K562 (cell line): ENCODE measurements around the gene TMEM181. TPM values are rescaled to one million over a fixed set of nuclear protein-coding genes. Genes with fewer than 3 reads are reported as not detected.

Experiments used
- BCOR ChIP-seq: fragments of 450-650 bp; IDR thresholded peaks from 2 replicates; pipeline ENCODE4 v1.6.1; 2016
- CHCHD3 ChIP-seq: fragments of 250-450 bp; sonication (Bioruptor Pico); IDR thresholded peaks from 2 replicates; pipeline ENCODE4 v2.1.2; 2022; ENCODE audit warnings: mild to moderate bottlenecking
- CHD2 ChIP-seq: IDR thresholded peaks from 2 replicates; pipeline ENCODE4 v1.6.1; 2011; ENCODE audit warnings: low read depth, low read length
- ESRRB ChIP-seq: fragments of 250-450 bp; sonication (Bioruptor Pico); IDR thresholded peaks from 2 replicates; pipeline ENCODE4 v1.5.0; 2020; ENCODE audit warnings: mild to moderate bottlenecking, moderate library complexity, borderline replicate concordance
- GATAD2A ChIP-seq: fragments of 450-650 bp; IDR thresholded peaks from 2 replicates; pipeline ENCODE4 v1.6.1; 2017
- KLF6 ChIP-seq: fragments of 250-450 bp; sonication (Bioruptor Pico); IDR thresholded peaks from 2 replicates; pipeline ENCODE4 v1.4.0; 2020; ENCODE audit warnings: mild to moderate bottlenecking, moderate library complexity, borderline replicate concordance
- MED1 ChIP-seq: sonication (generic); formaldehyde crosslinking; IDR thresholded peaks from 2 replicates; pipeline ENCODE4 v1.8.1; 2023; ENCODE audit warnings: missing genetic modification reagents, borderline replicate concordance
- NFRKB ChIP-seq: fragments of 450-650 bp; IDR thresholded peaks from 2 replicates; pipeline ENCODE4 v1.6.1; 2016; ENCODE audit warnings: low read depth
- NR4A1 ChIP-seq, 2 experiments: fragments of 250-450 bp in 1 of 2; fragments of 450-650 bp in 1 of 2; sonication (Bioruptor Pico) in 1 of 2; IDR thresholded peaks; 2 replicates each; pipeline versions ENCODE4 v1.4.0 to v1.6.1; 2016 to 2020; ENCODE audit warnings: mild to moderate bottlenecking in 2 of 2, missing compliant biosample characterization in 1 of 2, missing genetic modification characterization in 1 of 2, moderate library complexity in 1 of 2
- PHB ChIP-seq: fragments of 250-450 bp; sonication (Bioruptor Pico); IDR thresholded peaks from 2 replicates; pipeline ENCODE4 v1.5.0; 2021
- PHF8 ChIP-seq: fragments of 200-600 bp; sonication (generic); IDR thresholded peaks from 2 replicates; pipeline ENCODE4 v1.6.1; 2012; ENCODE audit warnings: mixed run types, mild to moderate bottlenecking, inconsistent platforms, low read length, moderate library complexity, borderline replicate concordance
- POLR2AphosphoS2 ChIP-seq: IDR thresholded peaks from 2 replicates; pipeline ENCODE4 v1.6.1; 2012; ENCODE audit warnings: low read length, improper control_type of control experiment
- RBM22 ChIP-seq: fragments of 200-400 bp; formaldehyde crosslinking; IDR thresholded peaks from 2 replicates; pipeline ENCODE4 v1.6.1; 2018; ENCODE audit warnings: low read length, low read depth; ENCODE audit not compliant: poor library complexity, severe bottlenecking
- RFX5 ChIP-seq: IDR thresholded peaks from 2 replicates; pipeline ENCODE4 v1.6.1; 2011; ENCODE audit warnings: low read depth, mild to moderate bottlenecking, improper control_type of control experiment, low read length
- SREBF2 ChIP-seq: sonication (generic); formaldehyde crosslinking; IDR thresholded peaks from 2 replicates; pipeline ENCODE4 v1.4.0; 2020; ENCODE audit warnings: mild to moderate bottlenecking, missing genetic modification reagents
- THRAP3 ChIP-seq: fragments of 450-650 bp; IDR thresholded peaks from 2 replicates; pipeline ENCODE4 v1.6.1; 2016; ENCODE audit warnings: mild to moderate bottlenecking, inconsistent platforms, borderline replicate concordance
- XRCC5 ChIP-seq: fragments of 200-400 bp; formaldehyde crosslinking; IDR thresholded peaks from 2 replicates; pipeline ENCODE4 v1.6.1; 2017; ENCODE audit warnings: low read depth, mild to moderate bottlenecking, low read length
- YY1 ChIP-seq, 3 experiments: IDR thresholded peaks; 2 replicates each; pipeline ENCODE4 v1.6.1; 2011; ENCODE audit warnings: low read length in 2 of 3, mild to moderate bottlenecking in 2 of 3, moderate library complexity in 2 of 3, borderline replicate concordance in 1 of 3, control low read depth in 1 of 3, low read depth in 1 of 3; ENCODE audit not compliant: insufficient read depth in 3 of 3, insufficient replicate concordance in 2 of 3, control insufficient read depth in 1 of 3, insufficient read length in 1 of 3; ENCODE audit errors: extremely low read depth in 1 of 3
- ZBTB1 ChIP-seq: sonication (generic); formaldehyde crosslinking; IDR thresholded peaks from 2 replicates; pipeline ENCODE4 v1.8.1; 2023; ENCODE audit warnings: missing genetic modification reagents, low read depth, mild to moderate bottlenecking, borderline replicate concordance
- ZNF165 ChIP-seq: fragments of 250-450 bp; sonication (Bioruptor Pico); IDR thresholded peaks from 2 replicates; pipeline ENCODE4 v1.4.0; 2020; ENCODE audit warnings: borderline replicate concordance
- ZNF431 ChIP-seq: sonication (generic); formaldehyde crosslinking; IDR thresholded peaks from 2 replicates; pipeline ENCODE4 v1.8.0; 2022; ENCODE audit warnings: mild to moderate bottlenecking, missing genetic modification reagents
- ZNF609 ChIP-seq: sonication (generic); formaldehyde crosslinking; IDR thresholded peaks from 2 replicates; pipeline ENCODE4 v1.8.1; 2023; ENCODE audit warnings: missing genetic modification reagents, mild to moderate bottlenecking, borderline replicate concordance
- polyA plus RNA-seq, 8 experiments: library from polyadenylated mRNA; depleted of rRNA in 4 of 8; stranded (reverse) in 5 of 8; unstranded in 3 of 8; fragments of >200 nt; fragmentation: Nextera tagmentation in 2 of 8; fragmentation: Illumina TruSeq in 1 of 8; extraction: Ambion mirVana in 2 of 8; extraction: Trizol in 1 of 8; gene quantifications; 2 replicates each; pipeline versions ENCODE4 v1.2.1 to v1.2.3, GENCODE V29; 2011 to 2014; ENCODE audit warnings: inconsistent platforms in 1 of 8, missing spikeins in 1 of 8
- total RNA-seq, 7 experiments: library from RNA; depleted of rRNA in 6 of 7; stranded (reverse); fragments of >200 nt in 6 of 7; fragmentation: Illumina TruSeq in 2 of 7; extraction: Trizol in 2 of 7; gene quantifications; 2 replicates each; pipeline versions ENCODE4 v1.2.1 to v1.2.3, GENCODE V29; 2011 to 2021; ENCODE audit warnings: low replicate concordance in 1 of 7

Gene TMEM181
- total and polyA plus RNA-seq, 9 of the 15 experiments (the other 6 are each of a cell fraction or from before 2014, with no cell fraction given): 5.6 to 27.2 (median 19.9) TPM

- TF ChIP-seq CHD2 (peak; percentile 24; the same call in 1 of the 2 replicates), RFX5 (no peak), BCOR (peak; percentile 60; the same call in 1 of the 2 replicates), GATAD2A (0 out of 2 replicates have a peak, but pooled peaks have one; percentile 17), ZNF609 (CRISPR knock-in tag) (peak; percentile 84; the same call in 1 of the 2 replicates), SREBF2 (CRISPR knock-in tag) (no peak), ZNF165 (CRISPR knock-in tag) (0 out of 2 replicates have a peak, but pooled peaks have one; percentile 41), PHB (CRISPR knock-in tag) (peak; percentile 76; the same call in 1 of the 2 replicates), RBM22 (peak; percentile 62), ZNF431 (peak; percentile 70; the same call in 1 of the 2 replicates), CHCHD3 (CRISPR knock-in tag) (peak; percentile 88; the same call in 1 of the 2 replicates), XRCC5 (0 out of 2 replicates have a peak, but pooled peaks have one; percentile 29), MED1 (0 out of 2 replicates have a peak, but pooled peaks have one; percentile 46), ZBTB1 (peak; percentile 82; the same call in 1 of the 2 replicates), THRAP3 (no peak), YY1 (IDR thresholded peaks at IDR 0.05; ENCODE audit: borderline replicate concordance in 1 of 3, control insufficient read depth in 1 of 3, extremely low read depth in 1 of 3, insufficient read depth in 3 of 3, insufficient read length in 1 of 3, insufficient replicate concordance in 2 of 3, low read depth in 1 of 3, low read length in 2 of 3) (peak; percentile 49 to 93 (median 86)), KLF6 (CRISPR knock-in tag) (0 out of 2 replicates have a peak, but pooled peaks have one; percentile 67), PHF8 (peak; percentile 98), ESRRB (CRISPR knock-in tag) (no peak), NFRKB (peak; percentile 91), POLR2AphosphoS2 (peak; percentile 61; the same call in 1 of the 2 replicates), NR4A1 (CRISPR knock-in tag; IDR thresholded peaks at IDR 0.05) (no peak), NR4A1 (tag; IDR thresholded peaks at IDR 0.05) (0 out of 2 replicates have a peak, but pooled peaks have one; percentile 72)
Observed at GRCh38 chr6:158644231-158645063, 84.6 kb downstream of the TMEM181 start, which contains the start of gene DYNLT1 (continued).
